ENCODE measurements around the gene SV2B.

- TF ChIP-seq EZH2 (IDR thresholded peaks at IDR 0.05) (no peak), POLR2AphosphoS5 (IDR thresholded peaks at IDR 0.05; ENCODE audit: borderline replicate concordance, low read depth, low read length) (no peak), FOXP2 (optimal IDR thresholded peaks at IDR 0.05; ENCODE audit: control extremely low read depth, extremely low read length, insufficient read depth) (no peak)
These were observed 51.9 kb downstream of the SV2B start for GRCh38 chr15:91151781-91152563.

Measured in SK-N-MC (cell line).